Measurements from ENCODE around the gene HSF2. TPM values are rescaled to one million over a fixed set of nuclear protein-coding genes. Genes with fewer than 3 reads are reported as not detected.

The HSF2 gene
- total and polyA plus RNA-seq, 2 donors (not counting 1 experiment from before 2014, with no cell fraction given), result 10.6 to 10.8 TPM

GRCh38 chr6:122482750-122483080 is 83.3 kb downstream of the HSF2 start:
- Mint-ChIP-seq H3K9me3 (ENCODE audit: insufficient read depth) (no peaks in the 10 kb centered on the region), H3K4me1 (peaks cover 5% of the 10 kb centered on the region), H3K27ac (no peak overlapping the region), H3K4me3 (no peak overlapping the region), H3K27me3 (no peaks in the 10 kb centered on the region)
- no peak for TF ChIP-seq EZH2 (IDR thresholded peaks at IDR 0.05; ENCODE audit: borderline replicate concordance, insufficient read depth, low read depth, low read length, poor library complexity, severe bottlenecking)
- TF ChIP-seq, protein P1, sequence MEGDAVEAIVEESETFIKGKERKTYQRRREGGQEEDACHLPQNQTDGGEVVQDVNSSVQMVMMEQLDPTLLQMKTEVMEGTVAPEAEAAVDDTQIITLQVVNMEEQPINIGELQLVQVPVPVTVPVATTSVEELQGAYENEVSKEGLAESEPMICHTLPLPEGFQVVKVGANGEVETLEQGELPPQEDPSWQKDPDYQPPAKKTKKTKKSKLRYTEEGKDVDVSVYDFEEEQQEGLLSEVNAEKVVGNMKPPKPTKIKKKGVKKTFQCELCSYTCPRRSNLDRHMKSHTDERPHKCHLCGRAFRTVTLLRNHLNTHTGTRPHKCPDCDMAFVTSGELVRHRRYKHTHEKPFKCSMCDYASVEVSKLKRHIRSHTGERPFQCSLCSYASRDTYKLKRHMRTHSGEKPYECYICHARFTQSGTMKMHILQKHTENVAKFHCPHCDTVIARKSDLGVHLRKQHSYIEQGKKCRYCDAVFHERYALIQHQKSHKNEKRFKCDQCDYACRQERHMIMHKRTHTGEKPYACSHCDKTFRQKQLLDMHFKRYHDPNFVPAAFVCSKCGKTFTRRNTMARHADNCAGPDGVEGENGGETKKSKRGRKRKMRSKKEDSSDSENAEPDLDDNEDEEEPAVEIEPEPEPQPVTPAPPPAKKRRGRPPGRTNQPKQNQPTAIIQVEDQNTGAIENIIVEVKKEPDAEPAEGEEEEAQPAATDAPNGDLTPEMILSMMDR (IDR thresholded peaks at IDR 0.05), result no peak
- intact Hi-C loops (cut with micrococcal nuclease), result no loop called here
- Histone ChIP-seq H3K4me1 (ENCODE audit: control insufficient read depth in 2 of 2, insufficient read depth in 2 of 2, low read length in 2 of 2) (peaks cover 4% of the 10 kb centered on the region in 2 donors), H2AFZ (ENCODE audit: insufficient read depth, low read depth, low read length, poor library complexity, severe bottlenecking) (no peak overlapping the region), H3K27me3 (replicated peaks in 1 of 4; ENCODE audit: control extremely low read depth in 1 of 4, control insufficient read depth in 3 of 4, insufficient read depth in 4 of 4, low read length in 3 of 4) (no peaks in the 10 kb centered on the region), H3K9ac (ENCODE audit: low read length) (no peak overlapping the region), H3K79me2 (ENCODE audit: control insufficient read depth, insufficient read depth, low read length) (no peaks in the 10 kb centered on the region), H3K36me3 (replicated peaks in 1 of 2; ENCODE audit: control extremely low read depth in 1 of 2, control insufficient read depth in 1 of 2, extremely low read depth in 1 of 2, insufficient read depth in 2 of 2, low read length in 1 of 2) (no peaks in the 10 kb centered on the region), H3K4me3 (ENCODE audit: control extremely low read depth in 1 of 5, extremely low read depth in 1 of 5, insufficient read depth in 1 of 5, low read depth in 2 of 5, low read length in 4 of 5) (no peak overlapping the region), H3K27ac (ENCODE audit: low read length in 2 of 2) (no peak overlapping the region), H4K20me1 (ENCODE audit: control insufficient read depth, insufficient read depth, low read length, poor library complexity, severe bottlenecking) (no peaks in the 10 kb centered on the region), H3K9me3 (ENCODE audit: control extremely low read depth in 1 of 3, control insufficient read depth in 2 of 3, insufficient read depth in 1 of 3, low read length in 2 of 3) (peaks cover 0 to 5% (median 0%) of the 10 kb centered on the region in 3 donors), H3K4me2 (replicated peaks; ENCODE audit: low read depth, low read length, poor library complexity, severe bottlenecking) (no peak overlapping the region)
- 96% methylated on average over 4 of the region's 7 CpGs for WGBS (ENCODE audit: insufficient coverage)
- no peak for ATAC-seq (ENCODE audit: low read depth)
- DNase-seq, result no peak
- ChIA-PET POLR2A (no interaction called here), CTCF (interaction anchor here (0.8 to 1.9 kb wide), 4 partner anchors 9 to 49 kb away, joined by 4 to 9 read pairs (median 4); no protein-coding TSS in a partner anchor)

Small RNAs within 50 kb of the gene (small RNA-seq; reads per million reads assigned to genes)
- not detected for gene Z99129.1 (ENCODE audit: insufficient read length, low read depth, low replicate concordance)

Other genes starting within 250 kb of the HSF2 start
- gene SERINC1, start 72.2 kb downstream of the HSF2 start, total RNA-seq, result 92.0 and 92.1 TPM in 2 replicates
- 17.2 and 63.7 TPM in 2 replicates for gene SERINC1, start 72.2 kb downstream of the HSF2 start, polyA plus RNA-seq
- gene PKIB, start 210.8 kb downstream of the HSF2 start, total RNA-seq, result 1.2 TPM in 1 of 2 replicates, not detected in the other
- gene PKIB, start 210.8 kb downstream of the HSF2 start, polyA plus RNA-seq, result 0.27 and 0.49 TPM in 2 replicates

Data from B cell (primary cell).